RKO (cell line): Measurements from ENCODE around the gene MRPL3.
"Not testable (repeated sequence)": the region's sequence is repeated elsewhere in the genome, so short reads cannot be mapped to it uniquely, and the experiment has no call there.

Experiments
- DNase-seq: peaks from one replicate; pipeline ENCODE4 v3.0.0-alpha.2; 2016; ENCODE audit warnings: low spot score

Gene MRPL3

DNA sequence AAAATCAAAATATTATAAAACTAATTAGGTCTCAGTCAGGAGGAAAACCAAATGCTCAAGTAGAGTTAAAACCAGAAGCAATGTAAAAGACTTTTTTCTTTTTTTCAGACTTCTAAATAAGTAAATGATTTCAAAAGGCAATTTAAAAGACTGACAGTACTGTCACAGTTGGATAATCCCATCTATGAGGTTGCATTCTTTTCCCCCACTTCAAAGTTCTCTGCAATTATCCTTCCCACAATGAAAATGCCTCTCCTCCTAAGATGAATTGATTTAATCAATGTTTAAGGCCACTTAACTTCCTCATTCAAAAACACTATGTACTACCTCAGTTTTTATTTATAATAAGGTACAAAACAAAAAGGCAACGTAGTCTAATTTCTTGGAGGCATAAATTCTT lies 8.1 kb downstream of the MRPL3 start:
- no peak for DNase-seq

GRCh38 chr3:131491775-131492174 lies 11.0 kb downstream of the MRPL3 start:
- DNase-seq: peak; percentile 15

GRCh38 chr3:131491084-131491483 lies 11.7 kb downstream of the MRPL3 start:
- DNase-seq: no peak

GRCh38 chr3:131486545-131486944 lies 16.2 kb downstream of the MRPL3 start:
- not testable (repeated sequence) for DNase-seq

- DNase-seq: no peak
Observed at GRCh38 chr3:131485119-131485518, 17.7 kb downstream of the MRPL3 start.

GRCh38 chr3:131484496-131485111 lies 18.2 kb downstream of the MRPL3 start:
- no peak for DNase-seq

DNA sequence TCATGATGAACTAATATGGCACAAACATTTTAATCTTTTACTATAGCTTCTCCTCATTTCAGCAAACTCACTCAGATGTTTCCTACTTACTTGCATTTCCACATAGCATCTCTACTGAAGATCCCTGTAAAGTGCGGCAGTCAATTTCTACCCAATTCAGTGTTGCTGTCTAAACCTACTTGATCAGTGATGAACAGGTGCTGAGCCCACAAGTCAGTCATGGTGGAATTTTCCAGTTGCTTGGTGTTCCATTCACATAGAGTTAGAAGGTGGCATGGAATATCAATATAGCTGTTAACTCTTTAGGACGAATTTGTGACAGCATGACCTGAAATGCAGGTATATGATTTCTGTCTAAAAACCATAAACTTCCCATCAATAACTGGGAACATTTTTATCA lies 22.7 kb downstream of the MRPL3 start:
- no peak for DNase-seq

DNA sequence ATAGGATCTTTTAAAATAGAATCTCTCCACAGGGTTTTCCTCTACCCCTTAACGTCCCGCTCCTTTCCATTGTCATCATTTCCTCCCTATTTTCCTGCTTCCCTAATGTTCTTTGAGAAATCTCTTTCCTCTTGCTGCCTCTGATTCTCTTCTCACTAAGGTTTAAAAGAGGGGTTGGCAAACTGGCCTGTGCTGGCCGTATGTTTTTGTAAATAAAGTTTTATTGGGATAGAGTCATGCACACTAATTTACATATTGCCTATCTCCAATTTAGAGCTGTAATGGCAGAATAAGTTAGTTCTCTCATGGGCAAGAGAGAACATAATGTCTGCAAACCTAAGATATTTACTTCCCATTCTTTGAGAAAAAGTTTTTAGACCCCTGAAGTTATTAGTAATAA lies 25.0 kb downstream of the MRPL3 start:
- DNase-seq: no peak

- no peak for DNase-seq
Observed at GRCh38 chr3:131474115-131474514, 28.7 kb downstream of the MRPL3 start.

DNA sequence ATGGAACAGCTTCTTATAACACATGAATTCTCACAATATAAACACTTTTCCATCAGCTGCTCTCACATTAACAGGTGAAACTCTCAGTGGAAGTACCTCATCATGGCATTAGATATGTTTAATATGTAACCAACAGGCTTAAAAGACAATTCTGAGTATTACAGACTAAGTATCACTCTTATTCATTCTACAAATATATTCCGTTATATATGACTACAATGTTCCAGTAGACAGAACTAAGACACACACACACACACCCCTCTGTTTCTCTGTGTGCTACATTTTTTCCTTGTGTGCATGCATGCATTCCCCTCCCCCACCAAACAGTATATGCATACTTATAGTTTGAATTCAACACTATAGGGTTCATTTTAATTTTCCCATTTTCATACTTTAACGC lies 32.4 kb downstream of the MRPL3 start:
- DNase-seq: no peak

DNA sequence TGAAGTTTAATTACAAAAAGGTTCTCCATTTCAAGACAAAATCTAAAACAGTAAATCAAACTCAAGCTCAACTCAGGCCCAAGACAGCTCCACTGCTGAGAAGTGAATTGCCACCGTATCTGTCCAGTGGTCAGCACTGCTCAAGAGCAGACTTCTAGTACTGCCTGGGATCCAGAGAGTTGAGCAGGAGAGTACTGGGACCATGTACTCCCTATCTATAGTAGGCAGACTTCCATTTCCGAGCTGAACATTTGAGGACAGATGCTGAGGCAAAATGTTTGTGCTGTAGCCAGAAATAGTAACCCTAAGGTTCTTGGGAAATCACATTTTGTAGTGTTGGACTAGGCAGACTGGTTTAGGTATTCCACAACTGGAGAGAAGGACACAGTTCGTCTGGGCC lies 44.1 kb downstream of the MRPL3 start:
- no peak for DNase-seq

- DNase-seq: no peak
Observed at GRCh38 chr3:131457220-131457619, 45.6 kb downstream of the MRPL3 start.

DNA sequence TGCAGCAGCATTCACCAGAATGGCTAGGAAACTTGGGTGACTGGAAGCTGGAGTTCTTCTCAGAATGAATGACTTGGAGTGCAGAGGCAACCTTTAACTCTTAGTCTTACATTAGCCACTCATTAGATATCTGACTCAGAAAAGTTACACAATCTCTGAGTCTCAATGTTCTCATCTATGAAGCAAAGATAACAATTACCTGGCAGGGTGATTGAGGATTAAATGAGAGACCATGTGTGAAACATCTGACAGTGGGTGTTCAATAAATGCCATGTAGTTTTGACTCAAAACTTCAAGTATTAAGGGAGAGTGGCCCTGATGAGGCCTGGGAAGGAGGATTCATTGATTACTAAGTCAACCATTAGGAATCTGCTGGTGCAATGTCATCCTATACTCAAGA lies 48.3 kb downstream of the MRPL3 start:
- peak; percentile 38 for DNase-seq

- no peak for DNase-seq
Observed at GRCh38 chr3:131453533-131453932, 49.2 kb downstream of the MRPL3 start.

DNA sequence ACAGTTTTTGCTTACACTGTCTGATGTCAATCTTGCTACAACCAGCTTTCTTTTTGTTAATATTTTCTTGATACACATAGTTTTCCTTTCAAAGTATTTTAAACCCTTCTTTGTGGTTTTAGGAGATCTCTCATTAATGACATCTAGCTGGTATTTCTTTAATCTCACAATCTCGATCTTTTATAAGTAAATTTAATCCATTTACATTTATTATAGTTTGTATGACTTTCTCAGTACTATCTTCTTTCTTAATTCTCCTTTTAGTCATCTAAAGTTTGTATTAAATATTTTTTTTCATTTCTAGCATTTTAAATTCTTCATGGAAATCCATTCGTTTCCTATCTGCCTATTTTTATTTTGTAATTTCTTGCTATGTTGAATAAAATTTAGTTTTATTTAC lies 55.4 kb downstream of the MRPL3 start:
- DNase-seq: no peak

- DNase-seq: no peak
Observed at GRCh38 chr3:131444180-131444579, 58.6 kb downstream of the MRPL3 start.

DNA sequence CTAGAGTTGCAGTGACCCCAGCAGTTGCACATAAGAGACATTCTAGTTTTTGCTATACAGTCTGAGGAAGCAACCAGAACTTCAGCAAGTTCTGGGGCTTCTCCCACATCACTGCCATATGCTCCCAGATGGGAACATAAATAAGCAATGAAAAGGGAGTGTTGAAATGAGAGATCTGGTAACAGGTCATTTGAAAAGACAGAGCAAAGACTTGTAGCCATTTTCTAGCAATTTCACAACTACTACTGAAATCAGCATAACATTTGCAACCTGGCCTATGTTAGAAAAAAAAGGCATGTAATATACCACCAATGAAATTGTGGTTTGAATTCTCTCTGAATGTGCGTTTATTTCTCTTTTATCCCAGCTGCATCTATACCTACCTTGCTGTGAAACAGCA lies 63.7 kb downstream of the MRPL3 start:
- no peak for DNase-seq

GRCh38 chr3:131435000-131435399 lies 67.8 kb downstream of the MRPL3 start:
- no peak for DNase-seq

GRCh38 chr3:131432441-131432840 lies 70.3 kb downstream of the MRPL3 start:
- no peak for DNase-seq

DNA sequence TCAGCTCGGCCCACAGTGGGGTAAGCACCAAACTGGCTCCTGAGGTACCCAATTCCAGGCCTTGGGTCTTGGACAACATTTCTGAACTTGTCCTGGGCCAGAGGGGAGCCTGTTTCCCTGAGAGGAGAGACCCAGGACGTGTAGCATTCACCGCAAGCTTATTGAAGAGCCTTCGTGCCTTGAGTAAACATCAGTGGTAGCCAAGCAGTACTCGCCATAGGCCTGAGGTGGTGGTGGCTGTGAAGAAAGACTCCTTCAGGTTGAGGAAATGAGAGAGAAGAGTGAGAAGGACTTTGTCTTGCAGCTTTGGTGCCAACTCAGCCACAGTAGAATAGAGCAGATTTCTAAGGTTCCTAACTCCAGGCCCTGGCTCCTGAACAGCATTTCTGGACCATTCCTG lies 71.0 kb downstream of the MRPL3 start:
- DNase-seq: no peak

- DNase-seq: no peak
Observed at GRCh38 chr3:131427226-131427625, 75.5 kb downstream of the MRPL3 start.

DNA sequence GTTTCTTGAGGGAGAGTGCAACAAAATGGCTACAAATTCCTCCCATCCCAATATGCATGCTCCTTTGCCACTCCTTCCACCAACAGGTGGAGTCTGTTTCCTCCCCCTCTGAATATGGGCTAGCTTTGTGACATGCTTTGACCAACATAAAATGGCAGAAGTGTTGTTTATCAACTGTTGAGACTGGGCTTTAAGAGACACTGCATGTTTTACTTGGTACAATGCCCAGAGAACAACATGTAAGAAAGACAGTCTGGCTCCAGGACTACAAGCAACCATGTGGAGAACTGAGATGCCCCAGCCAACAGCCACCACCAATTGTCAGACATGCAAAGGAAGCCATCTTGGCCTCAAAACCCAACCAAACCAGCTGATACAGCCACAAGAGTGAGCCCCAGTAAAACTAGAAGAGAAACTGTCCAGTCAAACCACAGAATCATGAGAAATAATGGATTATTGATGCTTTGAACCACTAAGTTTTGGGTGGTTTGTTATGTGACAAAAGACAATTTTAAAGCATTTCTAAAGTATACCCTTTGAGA lies 80.7 kb downstream of the MRPL3 start:
- DNase-seq: no peak

GRCh38 chr3:131421301-131421700 lies 81.5 kb downstream of the MRPL3 start:
- DNase-seq: no peak

GRCh38 chr3:131417751-131418150 lies 85.0 kb downstream of the MRPL3 start:
- DNase-seq: no peak
